NCI-H128 (cell line): Measurements from ENCODE around the gene NRDE2.
"Not testable (repeated sequence)": the region's sequence is repeated elsewhere in the genome, so short reads cannot be mapped to it uniquely, and the experiment has no call there.

Experiments
- DNase-seq: peaks from one replicate; lab custom pipeline; 2025; ENCODE audit not compliant: unreplicated experiment; lab: John Stamatoyannopoulos, UW

NRDE2 gene

DNA sequence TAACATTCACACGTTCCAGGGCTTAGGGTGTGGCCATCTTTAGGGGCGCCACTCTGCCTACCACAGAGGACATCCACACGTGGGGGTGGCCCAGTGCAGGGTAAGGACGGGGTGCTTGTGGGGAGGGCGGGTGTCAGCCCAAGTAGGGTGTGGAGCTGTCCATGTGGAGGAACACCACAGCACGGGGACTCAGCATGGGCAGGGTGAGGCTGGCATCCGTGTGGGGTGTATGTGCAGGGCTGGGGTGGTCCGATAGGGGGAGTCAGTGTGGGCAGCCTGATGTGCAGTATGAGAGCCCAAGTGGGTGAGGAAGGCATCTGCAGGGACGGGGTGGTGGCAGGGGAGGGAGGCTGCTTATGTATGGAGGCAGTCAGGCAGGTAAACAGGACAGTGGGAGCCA is 57.7 kb downstream of the NRDE2 start:
- DNase-seq: no peak

DNA sequence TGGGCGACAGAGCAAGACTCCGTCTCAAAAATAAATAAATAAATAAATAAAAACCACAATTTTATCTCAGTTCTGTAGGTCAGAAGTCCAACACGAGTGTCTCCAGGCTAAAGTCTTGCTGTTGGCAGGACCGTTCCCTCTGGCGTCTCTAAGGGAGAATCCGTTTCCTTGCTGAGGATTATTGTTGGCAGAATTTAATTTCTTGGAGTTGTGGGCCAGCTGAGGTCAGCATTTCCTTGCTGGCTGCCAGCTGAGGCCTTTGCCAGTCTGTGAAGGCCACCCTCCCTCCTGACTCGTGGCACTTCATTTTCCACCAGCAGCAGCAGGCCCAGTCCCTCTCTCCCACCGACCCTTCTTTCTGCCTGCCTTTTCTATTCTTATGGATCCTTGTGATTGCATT is 58.2 kb downstream of the NRDE2 start:
- DNase-seq: no peak

GRCh38 chr14:90272523-90272922 is 59.2 kb downstream of the NRDE2 start:
- DNase-seq: no peak

GRCh38 chr14:90268420-90268819 is 63.3 kb downstream of the NRDE2 start:
- no peak for DNase-seq

GRCh38 chr14:90266441-90267154 is 65.1 kb downstream of the NRDE2 start:
- DNase-seq: no peak

- DNase-seq: no peak
These were observed 67.8 kb downstream of the NRDE2 start for GRCh38 chr14:90263748-90264449.

GRCh38 chr14:90256354-90257131 is 75.2 kb downstream of the NRDE2 start, which contains the start of gene PSMC1:
Gene PSMC1, plus strand, starts transcription at chr14:90256553. Its CDS starts 45 bp downstream, at chr14:90256598.
- peak; percentile 87 for DNase-seq

GRCh38 chr14:90255871-90256270 is 75.9 kb downstream of the NRDE2 start:
- no peak for DNase-seq

GRCh38 chr14:90253826-90254225 is 77.9 kb downstream of the NRDE2 start:
- no peak for DNase-seq

GRCh38 chr14:90248594-90248993 is 83.1 kb downstream of the NRDE2 start:
- no peak for DNase-seq

GRCh38 chr14:90247441-90247840 is 84.3 kb downstream of the NRDE2 start:
- not testable (repeated sequence) for DNase-seq

GRCh38 chr14:90246936-90247335 is 84.8 kb downstream of the NRDE2 start:
- DNase-seq: no peak

- no peak for DNase-seq
These were observed 89.3 kb downstream of the NRDE2 start for GRCh38 chr14:90242444-90242843.

- no peak for DNase-seq
These were observed 92.6 kb downstream of the NRDE2 start for GRCh38 chr14:90239139-90239538.

DNA sequence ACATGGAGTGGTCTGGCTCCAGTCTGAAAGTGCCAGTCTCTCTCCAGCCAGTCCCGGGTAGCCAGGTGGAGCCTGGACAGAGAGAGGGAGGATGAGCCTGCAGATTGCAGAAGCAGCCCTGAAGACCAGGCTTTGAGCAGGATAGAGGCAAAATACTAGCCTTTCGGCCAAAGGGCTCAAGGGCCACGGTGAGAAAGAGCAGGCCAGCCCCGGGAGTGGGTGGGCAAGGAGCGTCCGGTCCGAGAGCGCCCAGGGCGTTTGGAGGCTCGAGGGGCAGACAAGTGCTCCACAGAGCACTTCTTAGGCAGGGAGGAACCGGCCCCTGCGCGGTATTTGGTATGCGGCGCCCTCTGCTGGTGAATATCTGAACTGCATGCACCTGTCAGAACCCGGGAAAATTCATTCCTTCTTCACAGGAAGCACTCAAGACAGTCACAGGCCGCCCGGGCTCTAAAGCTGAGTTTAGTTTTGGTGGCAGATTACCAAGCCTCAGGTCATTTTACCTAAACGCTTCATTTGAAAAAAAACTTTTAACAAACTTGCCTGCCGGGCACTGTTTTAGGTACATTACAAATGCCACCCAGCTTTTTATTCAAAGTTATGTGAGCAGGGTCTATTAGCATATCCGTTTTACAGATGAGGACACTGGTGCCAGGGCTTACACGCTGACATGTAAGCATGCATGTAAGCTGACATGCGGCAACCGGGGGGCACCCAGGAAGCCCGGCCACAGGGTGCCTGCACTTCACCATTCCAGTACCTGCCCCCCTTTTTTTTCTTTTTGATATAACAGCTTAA is 96.4 kb downstream of the NRDE2 start:
- DNase-seq: peak; percentile 33

GRCh38 chr14:90229942-90230341 is 101.8 kb downstream of the NRDE2 start:
- DNase-seq: not testable (repeated sequence)

DNA sequence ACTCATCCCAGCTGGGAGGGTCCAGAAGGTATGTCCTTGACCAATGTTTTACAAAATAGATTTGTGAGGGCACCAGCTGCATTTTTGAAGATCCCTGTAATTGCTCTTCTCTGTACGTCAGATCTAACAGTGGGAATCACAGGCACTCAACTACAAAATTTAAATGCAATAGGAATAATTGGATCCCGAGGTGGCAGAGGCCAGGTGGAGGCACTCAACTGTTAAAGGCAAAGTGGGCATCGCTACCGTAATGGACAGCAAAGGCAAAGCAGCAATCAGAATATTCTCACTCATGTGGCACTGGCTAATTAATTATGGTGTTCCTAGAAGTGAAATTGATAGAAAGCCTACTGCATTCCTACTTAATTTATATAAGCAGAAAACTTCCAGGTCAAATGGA is 103.3 kb downstream of the NRDE2 start:
- no peak for DNase-seq
